HCT116 (cell line): ENCODE measurements around the gene AFAP1L2. TPM values are rescaled to one million over a fixed set of nuclear protein-coding genes. Genes with fewer than 3 reads are reported as not detected.

Source experiments
- ATAC-seq: fragments of 200-7000 bp; cut with Tn5 transposase; 2 replicates; pipeline ENCODE4 v1.9.1; 2020; ENCODE audit warnings: mild to moderate bottlenecking, moderate library complexity
- BruUV-seq: library from RNA; stranded (reverse); fragments of 400-500 nt; replicated peaks from 2 replicates; lab custom pipeline; 2021; lab: Mats Ljungman, UMichigan
- CTCF ChIA-PET: fragments of 300-600 bp; sonication (Branson Sonifier 250); formaldehyde crosslinking; loops from one replicate; lab custom pipeline; 2021; ENCODE audit warnings: antibody characterized with exemption; lab: Charles Lee
- POLR2A ChIA-PET: fragments of 300-600, 350-600 bp; sonication (Branson Sonifier 250); formaldehyde crosslinking; loops from one replicate; lab custom pipeline; 2021; ENCODE audit warnings: antibody characterized with exemption; lab: Charles Lee
- RAD21 ChIA-PET, 2 experiments: fragments of 300-600 bp; sonication (Branson Sonifier 250); formaldehyde crosslinking; loops; one replicate each; lab custom pipeline; 2023; ENCODE audit warnings: low total read pairs in 2 of 2; ENCODE audit not compliant: uncharacterized antibody in 2 of 2, unreplicated experiment in 2 of 2, low non-redundant PET in 1 of 2; lab: Charles Lee
- DNase-seq: peaks from one replicate; pipeline ENCODE4 v3.0.0-alpha.2; 2010; ENCODE audit warnings: low read depth, low spot score
- H2AFZ ChIP-seq: fragments of 200-600 bp; shearing (Covaris generic), sonication (generic); 2 replicates; pipeline ENCODE4 v1.6.1; 2017; ENCODE audit warnings: low read depth, mixed run types, mixed read lengths, antibody characterized with exemption, low read length; ENCODE audit not compliant: poor library complexity, severe bottlenecking
- H3K27ac ChIP-seq: 2 replicates; pipeline ENCODE4 v1.5.1; 2012; ENCODE audit warnings: low read depth, low read length
- H3K27me3 ChIP-seq: fragments of 200-600 bp; sonication (generic); 2 replicates; pipeline ENCODE4 v1.6.1; 2016; ENCODE audit warnings: mixed run types, low read length, mixed read lengths; ENCODE audit not compliant: insufficient read depth
- H3K36me3 ChIP-seq, 2 experiments: fragments of 200-500 bp in 1 of 2; fragments of 200-600 bp in 1 of 2; sonication (Bioruptor generic) in 1 of 2; sonication (generic) in 1 of 2; 2 replicates each; pipeline versions ENCODE4 v1.5.1 to v1.6.1; 2014 to 2016; ENCODE audit warnings: low read length in 2 of 2, inconsistent platforms in 1 of 2, mixed read lengths in 1 of 2, mixed run types in 1 of 2; ENCODE audit not compliant: insufficient read depth in 2 of 2, control insufficient read depth in 1 of 2
- H3K4me1 ChIP-seq, 2 experiments: fragments of 200-600 bp in 1 of 2; sonication (generic) in 1 of 2; 2 replicates each; pipeline versions ENCODE4 v1.5.1 to v1.6.1; 2012 to 2017; ENCODE audit warnings: low read length in 2 of 2, inconsistent platforms in 1 of 2, mild to moderate bottlenecking in 1 of 2, mixed read lengths in 1 of 2, mixed run types in 1 of 2, moderate library complexity in 1 of 2; ENCODE audit not compliant: insufficient read depth in 2 of 2, control insufficient read depth in 1 of 2
- H3K4me2 ChIP-seq: fragments of 200-600 bp; sonication (generic); 2 replicates; pipeline ENCODE4 v1.6.1; 2017; ENCODE audit warnings: mixed run types, low read length, mixed read lengths
- H3K4me3 ChIP-seq, 2 experiments: fragments of 200-600 bp in 1 of 2; sonication (generic) in 1 of 2; replicated peaks in 1 of 2; 2 replicates each; pipeline ENCODE4 v1.5.1; 2011 to 2016; ENCODE audit warnings: low read length in 2 of 2, control low read depth in 1 of 2, low read depth in 1 of 2, mild to moderate bottlenecking in 1 of 2, mixed read lengths in 1 of 2, mixed run types in 1 of 2
- H3K79me2 ChIP-seq: fragments of 200-600 bp; sonication (generic); 2 replicates; pipeline ENCODE4 v1.6.1; 2017; ENCODE audit warnings: mild to moderate bottlenecking, mixed run types, low read length, moderate library complexity, mixed read lengths; ENCODE audit not compliant: insufficient read depth
- H3K9ac ChIP-seq: fragments of 200-600 bp; sonication (generic); 2 replicates; pipeline ENCODE4 v1.6.1; 2016; ENCODE audit warnings: low read length, mixed read lengths
- H3K9me2 ChIP-seq: fragments of 200-600 bp; sonication (generic), shearing (Covaris generic); 2 replicates; pipeline ENCODE4 v1.6.1; 2017; ENCODE audit warnings: mixed run types, mild to moderate bottlenecking, moderate library complexity; ENCODE audit not compliant: insufficient read depth
- H3K9me3 ChIP-seq, 2 experiments: fragments of 200-500 bp in 1 of 2; fragments of 200-600 bp in 1 of 2; sonication (Bioruptor generic) in 1 of 2; sonication (generic) in 1 of 2; 2 replicates each; pipeline ENCODE4 v1.6.1; 2014 to 2017; ENCODE audit warnings: low read length in 2 of 2, mixed read lengths in 2 of 2, inconsistent platforms in 1 of 2, low read depth in 1 of 2, mild to moderate bottlenecking in 1 of 2, mixed run types in 1 of 2, moderate library complexity in 1 of 2; ENCODE audit not compliant: control insufficient read depth in 1 of 2, insufficient read depth in 1 of 2
- H4K20me1 ChIP-seq: fragments of 200-600 bp; sonication (generic), shearing (Covaris generic); 2 replicates; pipeline ENCODE4 v1.6.1; 2017; ENCODE audit warnings: mixed run types, mild to moderate bottlenecking, moderate library complexity; ENCODE audit not compliant: insufficient read depth
- CBX3 ChIP-seq: IDR thresholded peaks from 2 replicates; pipeline ENCODE4 v1.6.1; 2012; ENCODE audit warnings: low read depth
- CEBPB ChIP-seq: IDR thresholded peaks from 2 replicates; pipeline ENCODE4 v1.6.1; 2012; ENCODE audit warnings: low read depth
- CTCF ChIP-seq, 3 experiments: fragments of 200-600 bp in 1 of 3; sonication (generic) in 1 of 3; IDR thresholded peaks in 2 of 3; conservative IDR thresholded peaks in 1 of 3; 2 replicates each; pipeline ENCODE4 v1.5.1; 2012 to 2017; ENCODE audit warnings: low read depth in 2 of 3, low read length in 2 of 3, antibody characterized with exemption in 1 of 3, borderline replicate concordance in 1 of 3, control low read depth in 1 of 3, mild to moderate bottlenecking in 1 of 3, mixed read lengths in 1 of 3, mixed run types in 1 of 3, moderate library complexity in 1 of 3; ENCODE audit not compliant: insufficient read depth in 1 of 3
- ELF1 ChIP-seq: IDR thresholded peaks from 2 replicates; pipeline ENCODE4 v1.6.1; 2012; ENCODE audit warnings: low read depth, borderline replicate concordance
- JUND ChIP-seq: IDR thresholded peaks from 2 replicates; pipeline ENCODE4 v1.6.1; 2012
- POLR2AphosphoS5 ChIP-seq: IDR thresholded peaks from 2 replicates; pipeline ENCODE4 v1.6.1; 2011; ENCODE audit warnings: mild to moderate bottlenecking, low read depth, low read length, moderate library complexity
- REST ChIP-seq: IDR thresholded peaks from 2 replicates; pipeline ENCODE4 v1.6.1; 2012; ENCODE audit warnings: low read depth
- SP1 ChIP-seq: IDR thresholded peaks from 2 replicates; pipeline ENCODE4 v1.6.1; 2012; ENCODE audit warnings: low read depth
- SRF ChIP-seq: IDR thresholded peaks from 2 replicates; pipeline ENCODE4 v1.6.1; 2012; ENCODE audit warnings: low read depth
- TCF7L2 ChIP-seq: IDR thresholded peaks from 2 replicates; pipeline ENCODE4 v1.7.0; 2011; ENCODE audit warnings: borderline replicate concordance, inconsistent platforms; ENCODE audit not compliant: insufficient read depth, insufficient read length; ENCODE audit errors: extremely low read depth
- YY1 ChIP-seq: IDR thresholded peaks from 2 replicates; pipeline ENCODE4 v1.6.1; 2011; ENCODE audit warnings: low read length, low read depth, moderate library complexity, mild to moderate bottlenecking; ENCODE audit not compliant: insufficient replicate concordance; ENCODE audit errors: extremely low read depth
- ZBTB33 ChIP-seq: IDR thresholded peaks from 2 replicates; pipeline ENCODE4 v1.6.1; 2011; ENCODE audit warnings: mild to moderate bottlenecking, low read length, moderate library complexity; ENCODE audit not compliant: insufficient replicate concordance; ENCODE audit errors: extremely low read depth
- ZNF274 ChIP-seq: fragments of 200-500 bp; sonication (Bioruptor generic); IDR thresholded peaks from 2 replicates; pipeline ENCODE4 v1.6.1; 2014; ENCODE audit warnings: mild to moderate bottlenecking, low read depth, low read length, inconsistent platforms
- intact Hi-C: fragments of 100-400 bp; cut with micrococcal nuclease; formaldehyde crosslinking; loops from 2 replicates; pipeline ENCODE4 v1.10.0; 2022
- total RNA-seq: library from RNA; stranded (reverse); gene quantifications from one replicate; pipeline ENCODE4 v1.2.1, GENCODE V29; 2021; ENCODE audit not compliant: unreplicated experiment
- TF ChIP-seq, protein P1 (sequence below): IDR thresholded peaks from 2 replicates; pipeline ENCODE4 v1.6.1; 2012

Gene AFAP1L2
- total RNA-seq, 1 experiment from 2014 or later = 0.93 TPM

DNA sequence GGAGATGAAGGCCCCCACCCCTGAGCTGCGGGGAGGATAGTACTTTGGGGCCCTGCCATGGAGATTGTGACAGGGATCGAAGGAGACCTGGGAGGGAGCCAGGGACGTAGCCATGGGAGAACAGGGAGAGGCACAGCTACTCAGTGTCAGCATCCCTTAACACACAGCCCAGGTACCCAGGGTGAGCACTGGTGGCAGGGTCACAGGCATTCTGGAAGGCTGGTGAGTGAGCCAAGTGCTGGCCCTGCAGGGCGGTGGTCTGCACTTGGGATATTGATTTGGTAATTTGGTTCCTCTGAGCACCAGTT is 125.5 kb downstream of the AFAP1L2 start:
- DNase-seq (no peak), ATAC-seq (no peak)
- no peaks in the 10 kb centered on the region for H3K79me2 ChIP-seq
- TF ChIP-seq CTCF (IDR thresholded peaks at IDR 0.05 in 2 of 3, conservative IDR thresholded peaks at IDR 0.05 in 1 of 3; ENCODE audit: borderline replicate concordance in 1 of 3, insufficient read depth in 1 of 3, low read depth in 2 of 3, low read length in 2 of 3) (no peak), REST (no peak), SRF (no peak), POLR2AphosphoS5 (no peak), YY1 (no peak), ZBTB33 (no peak), JUND (no peak), CBX3 (no peak), TCF7L2 (no peak), SP1 (no peak), CEBPB (no peak), ZNF274 (no peak), ELF1 (no peak)
- TF ChIP-seq, protein P1, sequence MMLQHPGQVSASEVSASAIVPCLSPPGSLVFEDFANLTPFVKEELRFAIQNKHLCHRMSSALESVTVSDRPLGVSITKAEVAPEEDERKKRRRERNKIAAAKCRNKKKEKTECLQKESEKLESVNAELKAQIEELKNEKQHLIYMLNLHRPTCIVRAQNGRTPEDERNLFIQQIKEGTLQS = no peak
- peaks cover 7% of the 10 kb centered on the region for H3K27me3 ChIP-seq
- H3K4me3 ChIP-seq = no peak overlapping the region
- H3K9me3 ChIP-seq = no peaks in the 10 kb centered on the region
- no peak overlapping the region for H3K4me2 ChIP-seq
- BruUV-seq = no TSS peak
- intact Hi-C loops = no loop called here
- ChIA-PET CTCF (no interaction called here), RAD21 (no interaction called here), POLR2A (no interaction called here)
- no peak overlapping the region for H2AFZ ChIP-seq
- H3K9me2 ChIP-seq = no peaks in the 10 kb centered on the region
- H4K20me1 ChIP-seq = no peaks in the 10 kb centered on the region
- H3K36me3 ChIP-seq = no peaks in the 10 kb centered on the region
- H3K27ac ChIP-seq = no peak overlapping the region
- H3K4me1 ChIP-seq = no peaks in the 10 kb centered on the region
- H3K9ac ChIP-seq = no peak overlapping the region
